ENCODE results near the gene RABGGTA. TPM values are rescaled to one million over a fixed set of nuclear protein-coding genes. Genes with fewer than 3 reads are reported as not detected.

Gene RABGGTA
- total and polyA plus RNA-seq, 9 of the 15 experiments (the other 6 are each of a cell fraction or from before 2014, with no cell fraction given) = 4.5 to 24.2 (median 15.5) TPM

GRCh38 chr14:24299255-24300191 is 28.1 kb upstream of the RABGGTA start, which contains the start of the genes DHRS1 and NOP9 (continued):
- TF ChIP-seq ZNF12 (CRISPR knock-in tag; IDR thresholded peaks at IDR 0.05) (no peak; the same call in 1 of the 2 replicates), NFE2L1 (tag; IDR thresholded peaks at IDR 0.05; ENCODE audit: borderline replicate concordance, low read depth) (no peak), STAT5A (IDR thresholded peaks at IDR 0.05; ENCODE audit: borderline replicate concordance, low read length) (no peak), HCFC1 (IDR thresholded peaks at IDR 0.05; ENCODE audit: low read depth, low read length) (peak; percentile 84), ERF (CRISPR knock-in tag; IDR thresholded peaks at IDR 0.05) (no peak), ZNF696 (CRISPR knock-in tag; conservative IDR thresholded peaks at IDR 0.05) (no peak), CREM (IDR thresholded peaks at IDR 0.05; ENCODE audit: low read depth) (peak; percentile 100), U2AF2 (optimal IDR thresholded peaks at IDR 0.05; ENCODE audit: low read depth, low read length) (no peak), RCOR1 (IDR thresholded peaks at IDR 0.05; ENCODE audit: borderline replicate concordance in 1 of 2, low read depth in 2 of 2, low read length in 2 of 2) (no peak), NFXL1 (CRISPR knock-in tag; IDR thresholded peaks at IDR 0.05) (no peak), CREBBP (IDR thresholded peaks at IDR 0.05; ENCODE audit: low read depth, low read length) (no peak), HLTF (IDR thresholded peaks at IDR 0.05) (no peak), SMARCA4 (IDR thresholded peaks at IDR 0.05) (no peak), ZBED1 (IDR thresholded peaks at IDR 0.05) (no peak), ZNF436 (CRISPR knock-in tag; IDR thresholded peaks at IDR 0.05) (no peak), TCF15 (CRISPR knock-in tag; IDR thresholded peaks at IDR 0.05) (no peak), KDM5B (IDR thresholded peaks at IDR 0.05; ENCODE audit: insufficient replicate concordance, low read depth, low read length) (peak; percentile 37), SMAD1 (IDR thresholded peaks at IDR 0.05; ENCODE audit: low read depth, low read length, partially characterized antibody) (no peak), MCM3 (IDR thresholded peaks at IDR 0.05) (no peak), ZNF699 (CRISPR knock-in tag; IDR thresholded peaks at IDR 0.05; ENCODE audit: insufficient replicate concordance) (no peak), HSF4 (CRISPR knock-in tag; IDR thresholded peaks at IDR 0.05; ENCODE audit: borderline replicate concordance) (no peak)
- TF ChIP-seq, protein P1, sequence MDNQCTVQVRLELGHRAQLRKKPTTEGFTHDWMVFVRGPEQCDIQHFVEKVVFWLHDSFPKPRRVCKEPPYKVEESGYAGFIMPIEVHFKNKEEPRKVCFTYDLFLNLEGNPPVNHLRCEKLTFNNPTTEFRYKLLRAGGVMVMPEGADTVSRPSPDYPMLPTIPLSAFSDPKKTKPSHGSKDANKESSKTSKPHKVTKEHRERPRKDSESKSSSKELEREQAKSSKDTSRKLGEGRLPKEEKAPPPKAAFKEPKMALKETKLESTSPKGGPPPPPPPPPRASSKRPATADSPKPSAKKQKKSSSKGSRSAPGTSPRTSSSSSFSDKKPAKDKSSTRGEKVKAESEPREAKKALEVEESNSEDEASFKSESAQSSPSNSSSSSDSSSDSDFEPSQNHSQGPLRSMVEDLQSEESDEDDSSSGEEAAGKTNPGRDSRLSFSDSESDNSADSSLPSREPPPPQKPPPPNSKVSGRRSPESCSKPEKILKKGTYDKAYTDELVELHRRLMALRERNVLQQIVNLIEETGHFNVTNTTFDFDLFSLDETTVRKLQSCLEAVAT (IDR thresholded peaks at IDR 0.05) = no peak
- TF ChIP-seq, protein P2, sequence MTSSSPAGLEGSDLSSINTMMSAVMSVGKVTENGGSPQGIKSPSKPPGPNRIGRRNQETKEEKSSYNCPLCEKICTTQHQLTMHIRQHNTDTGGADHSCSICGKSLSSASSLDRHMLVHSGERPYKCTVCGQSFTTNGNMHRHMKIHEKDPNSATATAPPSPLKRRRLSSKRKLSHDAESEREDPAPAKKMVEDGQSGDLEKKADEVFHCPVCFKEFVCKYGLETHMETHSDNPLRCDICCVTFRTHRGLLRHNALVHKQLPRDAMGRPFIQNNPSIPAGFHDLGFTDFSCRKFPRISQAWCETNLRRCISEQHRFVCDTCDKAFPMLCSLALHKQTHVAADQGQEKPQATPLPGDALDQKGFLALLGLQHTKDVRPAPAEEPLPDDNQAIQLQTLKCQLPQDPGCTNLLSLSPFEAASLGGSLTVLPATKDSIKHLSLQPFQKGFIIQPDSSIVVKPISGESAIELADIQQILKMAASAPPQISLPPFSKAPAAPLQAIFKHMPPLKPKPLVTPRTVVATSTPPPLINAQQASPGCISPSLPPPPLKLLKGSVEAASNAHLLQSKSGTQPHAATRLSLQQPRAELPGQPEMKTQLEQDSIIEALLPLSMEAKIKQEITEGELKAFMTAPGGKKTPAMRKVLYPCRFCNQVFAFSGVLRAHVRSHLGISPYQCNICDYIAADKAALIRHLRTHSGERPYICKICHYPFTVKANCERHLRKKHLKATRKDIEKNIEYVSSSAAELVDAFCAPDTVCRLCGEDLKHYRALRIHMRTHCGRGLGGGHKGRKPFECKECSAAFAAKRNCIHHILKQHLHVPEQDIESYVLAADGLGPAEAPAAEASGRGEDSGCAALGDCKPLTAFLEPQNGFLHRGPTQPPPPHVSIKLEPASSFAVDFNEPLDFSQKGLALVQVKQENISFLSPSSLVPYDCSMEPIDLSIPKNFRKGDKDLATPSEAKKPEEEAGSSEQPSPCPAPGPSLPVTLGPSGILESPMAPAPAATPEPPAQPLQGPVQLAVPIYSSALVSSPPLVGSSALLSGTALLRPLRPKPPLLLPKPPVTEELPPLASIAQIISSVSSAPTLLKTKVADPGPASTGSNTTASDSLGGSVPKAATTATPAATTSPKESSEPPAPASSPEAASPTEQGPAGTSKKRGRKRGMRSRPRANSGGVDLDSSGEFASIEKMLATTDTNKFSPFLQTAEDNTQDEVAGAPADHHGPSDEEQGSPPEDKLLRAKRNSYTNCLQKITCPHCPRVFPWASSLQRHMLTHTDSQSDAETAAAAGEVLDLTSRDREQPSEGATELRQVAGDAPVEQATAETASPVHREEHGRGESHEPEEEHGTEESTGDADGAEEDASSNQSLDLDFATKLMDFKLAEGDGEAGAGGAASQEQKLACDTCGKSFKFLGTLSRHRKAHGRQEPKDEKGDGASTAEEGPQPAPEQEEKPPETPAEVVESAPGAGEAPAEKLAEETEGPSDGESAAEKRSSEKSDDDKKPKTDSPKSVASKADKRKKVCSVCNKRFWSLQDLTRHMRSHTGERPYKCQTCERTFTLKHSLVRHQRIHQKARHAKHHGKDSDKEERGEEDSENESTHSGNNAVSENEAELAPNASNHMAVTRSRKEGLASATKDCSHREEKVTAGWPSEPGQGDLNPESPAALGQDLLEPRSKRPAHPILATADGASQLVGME (CRISPR knock-in tag; IDR thresholded peaks at IDR 0.05) = no peak

Data from K562 (cell line).